Suprapubic skin (tissue), 4 donors: Measurements from ENCODE around the gene CACNA2D1.

Experiments
- POLR2A ChIP-seq, 2 donors: fragments of 450-650 bp; IDR thresholded peaks; one replicate each; pipeline ENCODE4 v1.6.1; 2017; ENCODE audit warnings: antibody characterized with exemption in 2 of 2, mild to moderate bottlenecking in 2 of 2, moderate library complexity in 2 of 2
- POLR2AphosphoS5 ChIP-seq, 3 donors: sonication (generic); formaldehyde crosslinking; IDR thresholded peaks; one replicate each; pipeline ENCODE4 v1.6.1; 2017; ENCODE audit warnings: antibody characterized with exemption in 3 of 3

- TF ChIP-seq POLR2AphosphoS5 (IDR thresholded peaks at IDR 0.05) (no peak), POLR2A (IDR thresholded peaks at IDR 0.05) (no peak)
Measured at GRCh38 chr7:81957517-81957916, 486.1 kb downstream of the CACNA2D1 start.
